NB4 (cell line): ENCODE results near the gene GALNT17.

Experiments
- DNase-seq: peaks from one replicate; pipeline ENCODE4 v3.0.0; 2010; ENCODE audit warnings: low read depth
- H3K4me3 ChIP-seq: one replicate; pipeline ENCODE4 v1.5.1; 2011; ENCODE audit warnings: mild to moderate bottlenecking, low read depth, low read length, moderate library complexity
- CTCF ChIP-seq: IDR thresholded peaks from one replicate; pipeline ENCODE4 v1.5.1; 2012; ENCODE audit warnings: low read depth, low read length
- MAX ChIP-seq: IDR thresholded peaks from 2 replicates; pipeline ENCODE4 v1.6.1; 2011; ENCODE audit warnings: low read depth, low read length
- MYC ChIP-seq: IDR thresholded peaks from 2 replicates; pipeline ENCODE4 v1.6.1; 2011; ENCODE audit warnings: low read depth, low read length
- POLR2A ChIP-seq: IDR thresholded peaks from 2 replicates; pipeline ENCODE4 v1.6.1; 2011; ENCODE audit warnings: mild to moderate bottlenecking; ENCODE audit not compliant: insufficient read length; ENCODE audit errors: extremely low read depth

Gene GALNT17

GRCh38 chr7:71649812-71650211 lies 517.9 kb downstream of the GALNT17 start:
- TF ChIP-seq CTCF = no peak
- TF ChIP-seq POLR2A = no peak
- TF ChIP-seq MYC = no peak
- TF ChIP-seq MAX = no peak
- DNase-seq = no peak
- H3K4me3 ChIP-seq = no peak overlapping the region

- no peak for DNase-seq
- H3K4me3 ChIP-seq = no peak overlapping the region
- no peak for TF ChIP-seq MAX
- TF ChIP-seq POLR2A = no peak
- TF ChIP-seq CTCF = no peak
- no peak for TF ChIP-seq MYC
Measured at GRCh38 chr7:71650653-71651337, 518.9 kb downstream of the GALNT17 start.

- no peak for DNase-seq
- no peak overlapping the region for H3K4me3 ChIP-seq
- TF ChIP-seq MAX = no peak
- TF ChIP-seq CTCF = no peak
- TF ChIP-seq MYC = no peak
- no peak for TF ChIP-seq POLR2A
Measured at GRCh38 chr7:71652510-71652909, 520.6 kb downstream of the GALNT17 start.

- no peak for TF ChIP-seq POLR2A
- no peak for TF ChIP-seq CTCF
- no peak for TF ChIP-seq MYC
- H3K4me3 ChIP-seq = no peak overlapping the region
- no peak for DNase-seq
Measured at GRCh38 chr7:71657386-71657785, 525.4 kb downstream of the GALNT17 start.

- no peak overlapping the region for H3K4me3 ChIP-seq
- TF ChIP-seq CTCF = no peak
- DNase-seq = no peak
Measured at GRCh38 chr7:71659622-71660021, 527.7 kb downstream of the GALNT17 start.

GRCh38 chr7:71661671-71662224 lies 529.8 kb downstream of the GALNT17 start:
- DNase-seq = no peak
- TF ChIP-seq POLR2A (no peak), CTCF (no peak), MYC (no peak), MAX (no peak)
- no peak overlapping the region for H3K4me3 ChIP-seq
